Smooth muscle cell (in vitro differentiated cells): ENCODE results near the gene TASOR2. TPM values are rescaled to one million over a fixed set of nuclear protein-coding genes. Genes with fewer than 3 reads are reported as not detected.

Experiments
- DNase-seq: peaks from one replicate; lab custom pipeline; 2025; ENCODE audit not compliant: unreplicated experiment; lab: John Stamatoyannopoulos, UW
- H2AFZ ChIP-seq: fragments of 200-600 bp; sonication (generic); 2 replicates; pipeline ENCODE4 v1.6.0; 2016; ENCODE audit warnings: antibody characterized with exemption, low read depth, mild to moderate bottlenecking
- H3F3A ChIP-seq: fragments of 200-600 bp; sonication (generic); 2 replicates; pipeline ENCODE4 v1.6.0; 2017; ENCODE audit warnings: antibody characterized with exemption, low read depth
- H3K27ac ChIP-seq: fragments of 200-600 bp; sonication (generic); 2 replicates; pipeline ENCODE4 v1.5.1; 2016; ENCODE audit warnings: low read depth, mild to moderate bottlenecking
- H3K27me3 ChIP-seq: fragments of 200-600 bp; sonication (generic); 2 replicates; pipeline ENCODE4 v1.6.1; 2016; ENCODE audit warnings: low read depth, mild to moderate bottlenecking
- H3K36me3 ChIP-seq: fragments of 200-600 bp; sonication (generic); 2 replicates; pipeline ENCODE4 v1.5.1; 2016; ENCODE audit warnings: low read depth
- H3K4me1 ChIP-seq: fragments of 200-600 bp; sonication (generic); 2 replicates; pipeline ENCODE4 v1.5.1; 2016; ENCODE audit warnings: low read depth
- H3K4me2 ChIP-seq: fragments of 200-600 bp; sonication (generic); 2 replicates; pipeline ENCODE4 v1.6.0; 2016; ENCODE audit warnings: mild to moderate bottlenecking
- H3K4me3 ChIP-seq: fragments of 200-600 bp; sonication (generic); 2 replicates; pipeline ENCODE4 v1.5.1; 2016; ENCODE audit warnings: mild to moderate bottlenecking
- H3K79me2 ChIP-seq: fragments of 200-600 bp; sonication (generic); 2 replicates; pipeline ENCODE4 v1.6.0; 2016; ENCODE audit warnings: low read depth, mild to moderate bottlenecking
- H3K9ac ChIP-seq: fragments of 200-600 bp; sonication (generic); 2 replicates; pipeline ENCODE4 v1.6.0; 2016; ENCODE audit warnings: low read depth
- H3K9me3 ChIP-seq: fragments of 200-600 bp; sonication (generic); replicated peaks from 2 replicates; pipeline ENCODE4 v1.5.1; 2016; ENCODE audit warnings: low read depth
- H4K20me1 ChIP-seq: fragments of 200-600 bp; sonication (generic); 2 replicates; pipeline ENCODE4 v1.6.0; 2016; ENCODE audit warnings: low read depth
- WGBS: methylation state at CpG from one replicate; pipeline ENCODE4 v1.1.7; 2016; ENCODE audit warnings: low lambda C conversion rate; 5-methylcytosine and 5-hydroxymethylcytosine counted together
- polyA plus RNA-seq: library from polyadenylated mRNA; unstranded; fragments of >200 nt; fragmentation: Nextera tagmentation; extraction: Ambion mirVana; gene quantifications from 2 replicates; pipeline ENCODE4 v1.2.1, GENCODE V29; 2016
- total RNA-seq: library from RNA; depleted of rRNA; stranded (reverse); fragments of >200 nt; gene quantifications from 2 replicates; pipeline ENCODE4 v1.2.3, GENCODE V29; 2014
- TF ChIP-seq, protein P1 (sequence below): fragments of 200-600 bp; sonication (generic); IDR thresholded peaks from 2 replicates; pipeline ENCODE4 v1.5.1; 2017; ENCODE audit warnings: borderline replicate concordance, mild to moderate bottlenecking, antibody characterized with exemption; ENCODE audit not compliant: insufficient read depth, poor library complexity, severe bottlenecking

Gene TASOR2
- total and polyA plus RNA-seq, 2 experiments from 2014 or later: 15.4 to 132 TPM

- H3K4me1 ChIP-seq: peaks cover 23% of the 10 kb centered on the region
- H3K27ac ChIP-seq: no peak overlapping the region
- H3K79me2 ChIP-seq: peaks cover 57% of the 10 kb centered on the region
- no peaks in the 10 kb centered on the region for H3F3A ChIP-seq
- no peaks in the 10 kb centered on the region for H3K27me3 ChIP-seq
- no peak overlapping the region for H3K9ac ChIP-seq
- no peak for DNase-seq
- no peak overlapping the region for H3K4me3 ChIP-seq
- peak overlapping the region; percentile 51 for H3K4me2 ChIP-seq
- WGBS: 57% methylated on average over 16 of the region's 16 CpGs
- TF ChIP-seq, protein P1, sequence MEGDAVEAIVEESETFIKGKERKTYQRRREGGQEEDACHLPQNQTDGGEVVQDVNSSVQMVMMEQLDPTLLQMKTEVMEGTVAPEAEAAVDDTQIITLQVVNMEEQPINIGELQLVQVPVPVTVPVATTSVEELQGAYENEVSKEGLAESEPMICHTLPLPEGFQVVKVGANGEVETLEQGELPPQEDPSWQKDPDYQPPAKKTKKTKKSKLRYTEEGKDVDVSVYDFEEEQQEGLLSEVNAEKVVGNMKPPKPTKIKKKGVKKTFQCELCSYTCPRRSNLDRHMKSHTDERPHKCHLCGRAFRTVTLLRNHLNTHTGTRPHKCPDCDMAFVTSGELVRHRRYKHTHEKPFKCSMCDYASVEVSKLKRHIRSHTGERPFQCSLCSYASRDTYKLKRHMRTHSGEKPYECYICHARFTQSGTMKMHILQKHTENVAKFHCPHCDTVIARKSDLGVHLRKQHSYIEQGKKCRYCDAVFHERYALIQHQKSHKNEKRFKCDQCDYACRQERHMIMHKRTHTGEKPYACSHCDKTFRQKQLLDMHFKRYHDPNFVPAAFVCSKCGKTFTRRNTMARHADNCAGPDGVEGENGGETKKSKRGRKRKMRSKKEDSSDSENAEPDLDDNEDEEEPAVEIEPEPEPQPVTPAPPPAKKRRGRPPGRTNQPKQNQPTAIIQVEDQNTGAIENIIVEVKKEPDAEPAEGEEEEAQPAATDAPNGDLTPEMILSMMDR: no peak
- H3K36me3 ChIP-seq: no peaks in the 10 kb centered on the region
- peaks cover 4% of the 10 kb centered on the region for H4K20me1 ChIP-seq
- no peak overlapping the region for H2AFZ ChIP-seq
- no peaks in the 10 kb centered on the region for H3K9me3 ChIP-seq
These were observed 24.7 kb upstream of the TASOR2 start for GRCh38 chr10:5659702-5660528.

- Histone ChIP-seq H3F3A (no peaks in the 10 kb centered on the region), H3K9ac (no peak overlapping the region), H3K79me2 (peaks cover 62% of the 10 kb centered on the region), H2AFZ (no peak overlapping the region), H3K4me2 (no peak overlapping the region), H3K27ac (no peak overlapping the region), H3K36me3 (no peaks in the 10 kb centered on the region), H3K4me1 (peaks cover 23% of the 10 kb centered on the region), H3K9me3 (no peaks in the 10 kb centered on the region), H3K27me3 (no peaks in the 10 kb centered on the region), H4K20me1 (peaks cover 4% of the 10 kb centered on the region), H3K4me3 (no peak overlapping the region)
- DNase-seq: no peak
- TF ChIP-seq, protein P1: no peak
- 100% methylated on average over 6 of the region's 6 CpGs for WGBS
These were observed 23.6 kb upstream of the TASOR2 start for GRCh38 chr10:5661043-5661442.

- TF ChIP-seq, protein P1: no peak
- Histone ChIP-seq H3K4me1 (peaks cover 23% of the 10 kb centered on the region), H3K9ac (no peak overlapping the region), H3K9me3 (no peaks in the 10 kb centered on the region), H2AFZ (no peak overlapping the region), H3F3A (no peaks in the 10 kb centered on the region), H3K79me2 (peaks cover 53% of the 10 kb centered on the region), H3K4me2 (no peak overlapping the region), H3K4me3 (no peak overlapping the region), H4K20me1 (peaks cover 4% of the 10 kb centered on the region), H3K27me3 (no peaks in the 10 kb centered on the region), H3K36me3 (no peaks in the 10 kb centered on the region), H3K27ac (no peak overlapping the region)
- WGBS: 84% methylated on average over 9 of the region's 9 CpGs
- DNase-seq: no peak
These were observed 21.7 kb upstream of the TASOR2 start for GRCh38 chr10:5662708-5663579.
